Fibroblast of villous mesenchyme (primary cell): ENCODE results near the gene PPP4R3B. TPM values are rescaled to one million over a fixed set of nuclear protein-coding genes. Genes with fewer than 3 reads are reported as not detected.
A peak's percentile ranks its signal among the peaks of the same experiment; 100 is the strongest.

Source experiments
- DNase-seq: peaks from one replicate; pipeline ENCODE4 v3.0.0-alpha.2; 2010; ENCODE audit warnings: low read depth
- H3K4me3 ChIP-seq: 2 replicates; pipeline ENCODE4 v1.5.1; 2011; ENCODE audit warnings: low read depth, mild to moderate bottlenecking, low read length
- total RNA-seq: library from RNA; depleted of rRNA; stranded (reverse); fragments of >200 nt; gene quantifications from 2 replicates; pipeline ENCODE4 v1.2.3, GENCODE V29; 2012
- TF ChIP-seq, protein P1 (sequence below): IDR thresholded peaks from 2 replicates; pipeline ENCODE4 v1.5.1; 2012; ENCODE audit warnings: low read depth, mild to moderate bottlenecking, low read length; ENCODE audit not compliant: insufficient read depth

The PPP4R3B gene
- total RNA-seq, 1 donor = 47.5 TPM

- no peak for DNase-seq
- TF ChIP-seq, protein P1, sequence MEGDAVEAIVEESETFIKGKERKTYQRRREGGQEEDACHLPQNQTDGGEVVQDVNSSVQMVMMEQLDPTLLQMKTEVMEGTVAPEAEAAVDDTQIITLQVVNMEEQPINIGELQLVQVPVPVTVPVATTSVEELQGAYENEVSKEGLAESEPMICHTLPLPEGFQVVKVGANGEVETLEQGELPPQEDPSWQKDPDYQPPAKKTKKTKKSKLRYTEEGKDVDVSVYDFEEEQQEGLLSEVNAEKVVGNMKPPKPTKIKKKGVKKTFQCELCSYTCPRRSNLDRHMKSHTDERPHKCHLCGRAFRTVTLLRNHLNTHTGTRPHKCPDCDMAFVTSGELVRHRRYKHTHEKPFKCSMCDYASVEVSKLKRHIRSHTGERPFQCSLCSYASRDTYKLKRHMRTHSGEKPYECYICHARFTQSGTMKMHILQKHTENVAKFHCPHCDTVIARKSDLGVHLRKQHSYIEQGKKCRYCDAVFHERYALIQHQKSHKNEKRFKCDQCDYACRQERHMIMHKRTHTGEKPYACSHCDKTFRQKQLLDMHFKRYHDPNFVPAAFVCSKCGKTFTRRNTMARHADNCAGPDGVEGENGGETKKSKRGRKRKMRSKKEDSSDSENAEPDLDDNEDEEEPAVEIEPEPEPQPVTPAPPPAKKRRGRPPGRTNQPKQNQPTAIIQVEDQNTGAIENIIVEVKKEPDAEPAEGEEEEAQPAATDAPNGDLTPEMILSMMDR = no peak
- no peak overlapping the region for H3K4me3 ChIP-seq
Observed at GRCh38 chr2:55547001-55547400, 70.4 kb downstream of the PPP4R3B start.

GRCh38 chr2:55530539-55531081 lies 86.8 kb downstream of the PPP4R3B start:
- H3K4me3 ChIP-seq = no peak overlapping the region
- DNase-seq = no peak
- TF ChIP-seq, protein P1 = no peak

GRCh38 chr2:55526174-55526573 lies 91.2 kb downstream of the PPP4R3B start:
- TF ChIP-seq, protein P1 = no peak
- DNase-seq = no peak
- H3K4me3 ChIP-seq = no peak overlapping the region

GRCh38 chr2:55524884-55525437 lies 92.5 kb downstream of the PPP4R3B start:
- TF ChIP-seq, protein P1 = no peak
- DNase-seq = no peak
- H3K4me3 ChIP-seq = no peak overlapping the region

DNA sequence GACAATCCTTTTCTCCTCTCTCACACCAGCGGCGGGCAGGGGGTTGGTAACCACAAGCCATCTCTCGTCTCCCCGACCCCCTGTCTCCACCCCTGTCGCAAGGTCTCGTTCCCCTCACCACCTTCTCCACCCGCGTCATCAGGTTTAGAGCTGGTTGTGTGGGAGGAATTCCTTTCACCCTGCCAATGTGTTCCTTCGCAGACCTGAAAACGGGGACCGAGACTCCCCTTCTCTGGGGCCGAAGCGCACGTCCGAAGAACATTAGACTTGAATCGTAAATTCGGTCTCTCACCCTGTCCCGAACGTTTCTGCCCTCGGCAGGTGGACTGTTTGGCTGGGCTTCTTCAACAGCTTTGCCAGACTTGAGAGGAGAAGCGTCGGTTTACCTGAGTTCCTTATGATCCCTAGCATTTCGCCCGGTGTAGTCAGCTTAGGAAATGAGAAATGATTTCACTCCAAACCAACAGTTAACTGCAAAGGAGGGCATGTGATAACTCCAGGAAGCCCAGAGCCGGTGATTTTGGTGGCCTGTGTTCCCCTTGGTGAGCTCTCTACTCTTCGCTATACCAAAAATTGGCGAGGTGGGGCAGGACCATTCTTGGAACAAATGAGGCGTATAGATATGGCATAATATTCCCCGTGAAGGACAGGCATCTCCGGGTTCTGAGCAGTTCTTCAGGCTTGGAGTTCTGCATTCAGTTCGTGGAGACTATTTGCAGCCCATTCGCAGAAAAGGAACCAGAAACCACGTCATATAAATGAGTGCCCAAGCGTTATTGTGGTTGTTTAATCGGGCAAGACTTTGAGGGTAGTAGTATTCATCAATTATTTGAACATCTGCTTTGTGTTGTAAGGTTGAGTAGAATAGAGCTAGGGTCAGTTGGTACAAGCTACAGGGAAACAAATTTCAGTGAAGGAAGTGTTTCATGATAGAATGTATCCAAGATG lies 97.2 kb downstream of the PPP4R3B start:
- peak overlapping the region; percentile 94 for H3K4me3 ChIP-seq
- TF ChIP-seq, protein P1 = no peak
- DNase-seq = peak; percentile 24

DNA sequence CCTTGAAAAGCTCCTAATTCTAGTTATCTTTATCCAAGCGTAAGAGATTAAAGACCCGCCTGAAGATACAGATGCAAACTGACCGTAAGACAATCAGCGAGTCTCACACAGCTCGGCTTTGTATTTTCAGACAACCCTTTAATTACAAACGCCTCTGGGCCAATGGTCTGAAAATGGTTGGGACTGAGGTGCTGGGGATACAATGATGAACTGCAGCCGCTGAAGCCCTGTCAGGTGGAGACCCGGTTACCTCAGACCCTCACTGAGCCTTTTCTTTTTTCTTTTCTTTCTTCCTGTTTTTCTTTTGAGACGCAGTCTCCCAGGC lies 98.6 kb downstream of the PPP4R3B start:
- DNase-seq = peak; percentile 4
- TF ChIP-seq, protein P1 = no peak
- H3K4me3 ChIP-seq = peak overlapping the region; percentile 94
